ENCODE results near the gene KNL1. TPM values are rescaled to one million over a fixed set of nuclear protein-coding genes. Genes with fewer than 3 reads are reported as not detected.

Gene KNL1
- total RNA-seq, 3 donors from 2014 or later = 0.66 to 1.8 (median 1.3) TPM

- H3K27me3 ChIP-seq = no peaks in the 10 kb centered on the region
- H3K27ac ChIP-seq = no peak overlapping the region
- no peaks in the 10 kb centered on the region for H3K9me3 ChIP-seq
- peaks cover 5 to 7% of the 10 kb centered on the region in 2 donors for H3K4me1 ChIP-seq
- no peak for TF ChIP-seq CTCF (IDR thresholded peaks at IDR 0.05)
- no peak for TF ChIP-seq POLR2A (IDR thresholded peaks at IDR 0.05)
- TF ChIP-seq POLR2AphosphoS5 (IDR thresholded peaks at IDR 0.05) = no peak
- DNase-seq (ENCODE audit: low spot score in 2 of 2) = no peak
- H3K4me3 ChIP-seq = no peak overlapping the region
- no peaks in the 10 kb centered on the region for H3K36me3 ChIP-seq
- intact Hi-C loops (cut with DNase I; ENCODE audit: low total_unique reads) = loop anchor here (10.0 kb wide), 1 partner anchor 207 kb away; no protein-coding TSS in a partner anchor
These were observed 103.9 kb downstream of the KNL1 start for GRCh38 chr15:40697916-40698315.

- intact Hi-C loops (cut with DNase I; ENCODE audit: low total_unique reads) = no loop called here
- no peak for DNase-seq (ENCODE audit: low spot score in 2 of 2)
- no peaks in the 10 kb centered on the region for H3K9me3 ChIP-seq
These were observed 108.0 kb downstream of the KNL1 start for GRCh38 chr15:40702077-40702476.

GRCh38 chr15:40706121-40706520 lies 112.1 kb downstream of the KNL1 start:
- intact Hi-C loops (cut with DNase I; ENCODE audit: low total_unique reads) = no loop called here
- Histone ChIP-seq H3K27ac (no peak overlapping the region), H3K4me1 (no peaks in the 10 kb centered on the region), H3K36me3 (no peaks in the 10 kb centered on the region), H3K27me3 (no peaks in the 10 kb centered on the region), H3K9me3 (no peaks in the 10 kb centered on the region), H3K4me3 (no peak overlapping the region)
- no peak for TF ChIP-seq CTCF (IDR thresholded peaks at IDR 0.05)
- TF ChIP-seq POLR2AphosphoS5 (IDR thresholded peaks at IDR 0.05) = no peak
- TF ChIP-seq POLR2A (IDR thresholded peaks at IDR 0.05) = no peak
- no peak for DNase-seq (ENCODE audit: low spot score in 2 of 2)

More at GRCh38 chr15:40702077-40702476, 108.0 kb downstream of the KNL1 start:
- Histone ChIP-seq H3K27me3 (no peaks in the 10 kb centered on the region), H3K4me1 (no peaks in the 10 kb centered on the region), H3K36me3 (no peaks in the 10 kb centered on the region), H3K27ac (no peak overlapping the region), H3K4me3 (no peak overlapping the region)
- TF ChIP-seq POLR2A (IDR thresholded peaks at IDR 0.05) (no peak), CTCF (IDR thresholded peaks at IDR 0.05) (no peak), POLR2AphosphoS5 (IDR thresholded peaks at IDR 0.05) (no peak)

Other genes with a start within 250 kb of the KNL1 start
- gene PHGR1, start 243.2 kb upstream of the KNL1 start, total RNA-seq = 1 to 10 TPM in 2 of 3 donors, not detected in 1; 7.0 to 8.5 TPM
- gene DISP2, start 236.0 kb upstream of the KNL1 start, total RNA-seq = under 1 TPM; under 0.01 to 0.88 (median under 0.01) TPM
- 10 to 100 TPM in 2 of 3 donors, 1 to 10 TPM in 1; 9.1 to 19.8 (median 12.1) TPM for gene KNSTRN, start 211.5 kb upstream of the KNL1 start, total RNA-seq
- gene IVD, start 188.5 kb upstream of the KNL1 start, total RNA-seq = 10 to 100 TPM; 43.8 to 72.7 (median 62.6) TPM
- gene BAHD1, start 153.3 kb upstream of the KNL1 start, total RNA-seq = 10 to 100 TPM in 2 of 3 donors, 1 to 10 TPM in 1; 9.9 to 14.6 (median 11.8) TPM
- 10 to 100 TPM in 1 of 3 donors, 1 to 10 TPM in 2; 8.8 to 10.8 (median 9.3) TPM for gene CHST14, start 123.3 kb upstream of the KNL1 start, total RNA-seq
- 10 to 100 TPM; 35.0 to 42.3 (median 36.4) TPM for gene CCDC32, start 29.2 kb upstream of the KNL1 start, total RNA-seq
- 10 to 100 TPM in 1 of 3 donors, 1 to 10 TPM in 2; 5.8 to 12.5 (median 7.2) TPM for gene RPUSD2, start 24.9 kb upstream of the KNL1 start, total RNA-seq
- under 1 TPM in 1 of 3 donors, not detected in 2; 0.44 TPM for gene RAD51, start 100.9 kb downstream of the KNL1 start, total RNA-seq
- gene RMDN3, start 161.0 kb downstream of the KNL1 start, total RNA-seq = 10 to 100 TPM; 31.5 to 35.4 (median 34.4) TPM
- 100 to 1,000 TPM in 1 of 3 donors, 10 to 100 TPM in 2; 56.0 to 100 (median 61.9) TPM for gene GCHFR, start 169.8 kb downstream of the KNL1 start, total RNA-seq
- 1 to 10 TPM in 2 of 3 donors, under 1 TPM in 1; 0.48 to 4.7 (median 2.0) TPM for gene C15orf62, start 175.7 kb downstream of the KNL1 start, total RNA-seq
- 10 to 100 TPM; 19.4 to 58.8 (median 44.6) TPM for gene ZFYVE19, start 212.8 kb downstream of the KNL1 start, total RNA-seq
- 10 to 100 TPM; 18.4 to 55.8 (median 24.3) TPM for gene DNAJC17, start 213.2 kb downstream of the KNL1 start, total RNA-seq
- gene PPP1R14D, start 234.5 kb downstream of the KNL1 start, total RNA-seq = 1 to 10 TPM in 2 of 3 donors, not detected in 1; 1.3 to 4.9 TPM
- 100 to 1,000 TPM in 1 of 3 donors, 10 to 100 TPM in 1, 1 to 10 TPM in 1; 1.8 to 134 (median 86.5) TPM for gene SPINT1, start 249.8 kb downstream of the KNL1 start, total RNA-seq

All from breast epithelium (tissue), 4 donors.